GM19452 (cell line): ENCODE results near the gene ADAMTS2.

Source experiments
- ATAC-seq: cut with Tn5 transposase; IDR thresholded peaks from one replicate; pipeline ENCODE4 v1.9.1; 2021; ENCODE audit not compliant: unreplicated experiment

ADAMTS2 gene

GRCh38 chr5:179166886-179167841 is 178.1 kb downstream of the ADAMTS2 start:
- peak; percentile 74 for ATAC-seq

- ATAC-seq = no peak
Measured at GRCh38 chr5:179166171-179166885, 178.9 kb downstream of the ADAMTS2 start.

DNA sequence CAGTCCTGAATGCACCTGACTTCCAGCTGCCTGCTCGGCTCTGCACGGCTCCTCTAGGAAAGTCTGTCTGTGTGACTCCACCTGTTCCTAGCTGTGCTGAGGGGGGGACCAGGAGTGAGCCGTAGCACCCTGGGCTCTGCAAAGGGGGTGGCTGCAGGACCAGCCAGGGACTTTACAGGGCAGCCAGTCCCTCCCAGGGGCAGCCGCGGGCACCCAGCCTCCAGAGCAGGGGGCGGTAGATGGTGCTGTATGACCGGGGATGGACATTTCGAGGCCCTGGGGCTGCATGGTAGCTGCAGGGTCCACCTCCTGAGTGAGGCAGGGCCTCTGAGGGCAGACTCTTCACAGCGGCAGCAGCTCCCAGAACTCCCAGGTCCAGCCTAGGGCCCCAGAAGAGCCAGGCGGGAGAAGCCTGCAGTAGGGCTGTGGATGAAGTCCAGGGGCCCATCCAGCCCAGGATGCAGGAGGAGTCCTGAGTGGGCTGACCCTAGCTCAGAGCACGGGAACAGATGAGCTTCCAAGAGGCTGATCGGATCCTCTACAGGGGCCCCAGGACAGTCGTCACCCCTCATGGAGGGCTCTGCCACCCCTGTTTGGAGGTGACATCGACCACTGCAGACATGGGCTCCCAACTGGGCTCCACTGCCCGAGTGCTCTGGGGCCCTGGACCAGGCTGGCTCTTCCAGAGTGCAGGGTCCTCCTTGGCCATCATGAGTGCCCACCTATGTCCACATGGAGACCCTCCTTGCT is 179.7 kb downstream of the ADAMTS2 start:
- no peak for ATAC-seq

DNA sequence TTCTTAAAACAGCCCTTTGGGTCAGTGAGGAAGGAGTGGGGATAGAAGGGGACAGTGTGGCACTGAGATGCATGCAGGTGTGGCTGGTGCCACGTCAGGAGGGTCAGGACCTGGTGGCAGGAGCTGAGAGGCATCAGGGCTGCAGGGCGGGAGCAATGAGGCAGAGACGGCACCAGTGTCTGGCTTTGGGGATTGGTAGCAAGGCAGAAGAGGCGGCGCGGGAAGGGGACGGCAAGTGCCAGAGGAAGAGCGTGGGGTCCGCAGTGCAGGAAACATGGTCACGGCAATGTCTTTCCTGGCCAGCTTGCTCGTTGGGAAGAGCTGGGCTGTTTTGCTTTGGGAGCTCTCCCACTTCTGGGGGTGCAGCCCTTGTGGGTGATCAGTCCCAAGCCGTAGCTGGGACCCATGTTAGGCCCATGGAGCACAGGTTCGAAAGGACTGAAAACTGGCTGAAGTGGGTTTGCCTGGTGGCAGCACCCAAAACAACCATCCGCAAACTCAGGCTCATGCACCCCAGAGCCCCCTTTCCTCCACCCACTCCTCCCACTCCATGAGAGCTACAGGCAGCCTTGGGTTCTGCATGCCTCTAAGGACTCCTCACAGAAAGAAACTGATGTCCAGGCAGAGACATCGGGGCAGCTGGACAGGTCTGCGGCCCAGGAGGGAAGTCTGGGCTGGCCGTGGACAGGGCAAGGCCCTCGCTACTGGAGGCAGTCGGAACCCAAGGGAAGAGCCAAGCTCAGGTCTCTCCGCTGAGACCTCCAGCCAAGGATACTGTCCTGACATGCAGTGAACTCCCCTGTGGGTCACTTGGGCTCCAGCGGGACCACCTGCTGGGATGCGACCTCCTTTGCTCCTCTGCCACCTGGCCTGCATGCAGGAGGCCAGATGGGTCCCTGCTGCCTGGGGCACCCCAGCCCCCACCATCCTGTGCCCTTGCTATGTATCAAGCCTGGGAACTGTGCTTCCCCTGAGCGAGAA is 180.6 kb downstream of the ADAMTS2 start:
- ATAC-seq = no peak

DNA sequence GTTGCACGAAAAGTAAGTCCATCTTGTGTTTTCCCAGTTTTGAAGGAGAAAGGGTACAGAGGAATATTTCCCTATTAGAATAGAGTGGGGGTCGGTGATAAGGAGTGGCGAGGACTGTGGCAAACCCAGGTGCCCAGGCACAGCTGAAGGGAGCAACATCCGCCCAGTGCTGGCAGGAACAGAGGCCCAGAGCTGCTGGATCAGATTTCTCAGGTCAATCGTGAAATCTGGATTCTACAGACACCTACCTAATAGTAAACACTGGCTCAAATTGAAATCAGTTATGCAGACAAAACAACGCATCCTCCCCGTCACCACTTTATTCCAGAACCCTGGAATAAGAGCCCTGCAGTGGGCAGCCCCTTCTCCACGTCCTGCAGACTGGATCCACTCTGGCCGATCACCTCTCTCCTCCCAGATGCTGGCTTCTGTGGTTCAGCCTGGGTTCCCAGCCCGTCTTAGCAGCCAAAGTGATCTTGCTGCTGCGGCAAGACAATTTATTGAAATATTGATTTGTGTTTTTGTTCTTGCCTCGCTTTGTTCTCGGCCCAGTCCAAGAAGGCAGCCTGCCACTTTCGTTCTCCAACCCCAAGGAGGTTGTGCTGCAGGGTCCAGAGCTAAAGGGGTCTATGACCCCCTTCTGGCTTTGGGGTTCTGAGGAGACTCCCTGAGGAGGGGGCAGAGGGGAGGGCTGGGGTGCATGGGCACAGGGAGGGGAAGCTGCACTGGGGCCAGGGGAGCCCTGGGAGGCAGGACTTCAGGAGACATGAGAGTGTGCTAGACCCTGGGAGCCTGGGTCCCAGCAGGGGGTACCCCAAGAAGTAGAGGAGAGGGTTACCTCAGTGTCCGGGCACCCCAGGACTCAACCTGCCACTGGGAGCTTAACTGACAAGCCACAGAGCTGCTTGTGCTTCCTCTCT is 181.8 kb downstream of the ADAMTS2 start:
- no peak for ATAC-seq

DNA sequence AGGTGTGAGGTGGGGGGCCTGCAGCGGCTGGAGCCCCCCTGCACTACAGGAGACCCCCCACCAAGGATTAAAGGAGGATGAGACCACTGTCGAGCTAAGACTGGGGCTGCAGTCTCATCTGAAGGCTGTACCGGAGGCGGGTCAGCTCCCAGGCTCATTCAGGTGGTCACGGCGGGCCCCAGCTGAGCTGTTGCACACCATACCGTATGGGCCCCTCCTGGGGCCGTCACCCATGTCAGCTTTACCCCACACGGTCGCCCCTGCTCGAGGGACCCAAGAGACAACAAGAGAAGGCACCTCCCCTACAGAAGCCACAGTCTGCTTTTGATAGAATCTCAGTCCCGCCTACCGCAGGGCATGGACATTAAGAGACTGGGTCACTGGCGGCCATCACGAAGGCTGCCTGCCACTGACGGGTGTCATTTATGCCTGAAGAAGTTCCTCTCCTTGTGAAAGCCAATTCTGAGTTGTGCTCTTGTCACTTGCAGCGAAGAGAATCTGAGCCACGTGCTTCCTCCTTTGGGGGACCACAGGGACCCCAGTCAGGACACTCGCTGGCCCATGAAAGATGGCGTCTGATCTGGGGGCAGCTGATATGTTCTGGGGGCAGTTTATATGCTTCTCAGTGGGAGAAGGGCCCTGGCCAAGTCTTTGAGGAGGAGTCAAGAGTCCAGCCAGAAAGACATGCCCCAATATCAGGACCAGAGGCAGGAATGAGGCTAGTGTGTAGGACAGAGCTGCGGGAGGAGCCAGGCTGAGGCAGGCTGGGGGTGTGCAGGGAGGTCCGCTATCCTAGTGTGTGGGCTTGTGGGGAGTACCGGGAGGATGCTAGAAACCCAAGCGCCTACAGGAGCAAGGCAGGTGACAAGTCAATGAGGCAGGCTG is 182.7 kb downstream of the ADAMTS2 start:
- ATAC-seq = no peak

GRCh38 chr5:179161901-179162300 is 183.4 kb downstream of the ADAMTS2 start:
- ATAC-seq = no peak

GRCh38 chr5:179160584-179160983 is 184.7 kb downstream of the ADAMTS2 start:
- ATAC-seq = no peak

- no peak for ATAC-seq
Measured at GRCh38 chr5:179158556-179158955, 186.7 kb downstream of the ADAMTS2 start.

DNA sequence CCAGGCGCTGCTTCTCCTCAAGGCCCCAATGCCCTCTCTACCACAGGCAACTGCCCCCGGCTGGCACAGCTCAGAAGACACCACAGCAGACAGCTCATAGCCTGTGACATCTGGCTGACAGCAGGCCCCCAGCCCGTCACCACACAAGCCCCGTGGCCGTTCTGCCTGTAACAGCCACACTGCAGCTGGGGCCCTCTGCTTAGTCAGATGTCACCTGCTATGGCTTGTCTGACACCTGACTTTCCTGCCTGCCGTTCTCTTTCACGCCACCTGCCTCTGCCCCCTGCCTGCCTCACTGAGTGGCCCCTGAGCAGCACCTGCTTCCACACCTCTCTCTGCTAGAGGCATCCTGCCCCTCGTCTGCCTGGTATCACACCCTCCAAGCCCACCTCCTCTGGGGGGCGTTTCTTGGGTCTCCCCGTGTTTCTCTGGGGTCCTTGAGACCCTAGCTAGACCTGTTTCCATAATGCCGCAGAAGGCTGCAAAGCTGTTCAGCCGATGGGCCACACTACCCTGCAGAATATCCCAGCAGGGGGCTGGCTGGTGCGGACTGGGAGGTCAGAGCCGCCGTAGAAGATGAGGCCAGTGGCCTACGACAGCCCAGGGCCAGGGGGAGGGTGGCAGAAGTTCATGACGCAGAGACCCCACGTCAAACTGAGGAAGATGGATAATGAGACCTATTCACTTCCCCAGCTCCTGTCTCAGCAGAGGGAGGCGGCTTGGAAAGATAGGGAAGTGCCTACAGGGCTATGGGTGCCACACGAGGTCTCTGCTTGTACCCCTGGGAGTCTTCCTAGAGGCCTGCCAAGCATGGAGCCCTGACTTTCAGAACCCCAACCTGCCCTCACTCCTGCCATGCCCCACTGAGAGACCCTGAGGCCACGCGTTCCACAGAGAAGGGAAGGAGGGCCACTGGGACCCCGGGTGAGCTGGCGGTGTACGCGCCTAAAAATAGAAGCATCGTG is 190.0 kb downstream of the ADAMTS2 start:
- no peak for ATAC-seq

DNA sequence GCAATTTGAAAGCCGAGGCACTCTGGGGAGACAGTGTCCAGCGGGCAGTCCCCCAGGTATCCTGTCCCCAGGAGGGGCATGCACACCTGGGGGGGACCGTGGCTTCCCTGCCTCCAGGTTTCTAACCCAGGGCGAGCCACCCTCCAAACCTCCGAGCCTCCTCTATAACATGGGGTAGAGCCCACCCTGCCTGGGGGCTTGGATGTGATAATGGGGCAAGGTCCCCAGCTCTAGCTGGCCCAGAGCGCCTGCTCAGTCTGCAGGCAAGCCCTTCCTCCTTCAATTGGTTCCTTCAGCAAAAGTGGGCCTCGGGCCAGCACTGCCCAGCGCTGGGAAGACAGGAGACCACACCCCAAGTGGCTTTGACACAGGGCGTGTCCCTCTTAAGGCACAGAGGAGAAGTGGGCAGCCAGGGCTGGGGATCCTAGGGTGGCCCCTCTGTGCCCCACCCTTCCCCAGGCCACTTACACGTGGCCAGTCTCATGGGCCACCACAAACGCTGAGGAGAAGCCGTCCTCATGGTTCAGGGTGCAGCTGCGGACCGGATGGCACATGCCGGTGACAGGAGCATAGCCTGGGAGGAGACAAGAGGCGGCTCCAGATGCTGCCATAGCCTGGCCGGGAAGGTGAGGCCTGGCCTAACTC is 190.8 kb downstream of the ADAMTS2 start:
- ATAC-seq = no peak

GRCh38 chr5:179153921-179154345 is 191.3 kb downstream of the ADAMTS2 start:
- no peak for ATAC-seq

- no peak for ATAC-seq
Measured at GRCh38 chr5:179153341-179153901, 191.8 kb downstream of the ADAMTS2 start.

DNA sequence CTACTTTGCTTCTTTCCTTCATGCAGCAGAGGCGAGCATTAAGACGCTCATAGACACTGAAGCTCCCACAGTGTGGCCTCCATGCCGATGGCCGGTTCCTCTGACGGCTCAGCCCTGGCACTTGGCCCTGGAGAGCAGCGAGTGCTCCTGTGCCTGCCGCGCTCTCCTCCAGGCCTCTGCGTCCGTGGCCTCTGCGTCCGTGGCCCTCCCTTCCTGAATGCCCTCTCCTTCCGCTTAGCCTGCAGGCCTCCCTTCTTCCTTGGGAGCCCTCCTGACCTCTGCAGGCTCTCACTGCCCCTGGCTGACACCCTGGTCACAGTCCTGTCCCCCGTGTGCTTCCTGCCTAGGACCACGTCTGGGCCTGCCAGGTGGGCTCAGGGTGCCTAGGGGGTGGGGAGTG is 192.3 kb downstream of the ADAMTS2 start:
- no peak for ATAC-seq

DNA sequence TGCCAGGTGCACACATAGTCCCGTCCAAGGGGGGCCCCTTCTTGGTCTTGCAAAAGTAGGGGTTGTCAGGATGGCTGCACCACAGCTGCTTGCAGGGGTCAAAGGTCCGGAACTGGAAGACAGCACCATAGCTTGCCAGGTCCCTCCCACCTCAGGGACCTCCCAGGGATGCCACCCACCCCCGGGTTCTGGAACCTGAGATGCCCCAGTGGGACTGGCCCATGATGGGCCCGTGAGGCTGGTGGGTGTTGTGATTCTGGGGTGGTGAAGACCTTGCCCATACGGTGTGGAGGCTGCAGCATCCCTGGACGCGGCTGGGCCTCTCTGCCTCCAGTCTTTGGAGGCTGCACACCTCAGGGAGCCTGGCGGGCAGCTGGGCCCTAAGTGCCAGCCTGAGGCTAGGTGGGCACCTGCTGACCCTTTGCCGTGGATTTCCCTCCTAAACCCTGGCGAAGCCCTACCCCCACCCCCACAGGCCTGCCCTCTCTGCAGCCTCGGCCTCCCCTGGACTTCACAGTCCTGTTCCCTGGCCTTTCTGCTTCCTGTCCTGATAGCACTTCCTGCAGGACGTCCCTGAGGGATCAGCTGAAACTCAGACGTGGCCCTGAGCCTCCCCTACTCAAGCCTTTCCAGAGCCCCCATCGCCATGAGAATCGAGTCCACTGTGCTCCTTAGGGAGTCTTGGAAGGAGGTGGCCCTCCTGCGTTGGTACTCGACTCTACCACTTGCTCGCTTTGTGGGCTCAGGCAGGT is 192.9 kb downstream of the ADAMTS2 start:
- ATAC-seq = no peak
